Measurements from ENCODE around the gene DNAH12. TPM values are rescaled to one million over a fixed set of nuclear protein-coding genes. Genes with fewer than 3 reads are reported as not detected.

The DNAH12 gene
- total and polyA plus RNA-seq, 2 of the 13 experiments (the other 11 are each of a cell fraction or from before 2014, with no cell fraction given): 0.11 TPM

DNA sequence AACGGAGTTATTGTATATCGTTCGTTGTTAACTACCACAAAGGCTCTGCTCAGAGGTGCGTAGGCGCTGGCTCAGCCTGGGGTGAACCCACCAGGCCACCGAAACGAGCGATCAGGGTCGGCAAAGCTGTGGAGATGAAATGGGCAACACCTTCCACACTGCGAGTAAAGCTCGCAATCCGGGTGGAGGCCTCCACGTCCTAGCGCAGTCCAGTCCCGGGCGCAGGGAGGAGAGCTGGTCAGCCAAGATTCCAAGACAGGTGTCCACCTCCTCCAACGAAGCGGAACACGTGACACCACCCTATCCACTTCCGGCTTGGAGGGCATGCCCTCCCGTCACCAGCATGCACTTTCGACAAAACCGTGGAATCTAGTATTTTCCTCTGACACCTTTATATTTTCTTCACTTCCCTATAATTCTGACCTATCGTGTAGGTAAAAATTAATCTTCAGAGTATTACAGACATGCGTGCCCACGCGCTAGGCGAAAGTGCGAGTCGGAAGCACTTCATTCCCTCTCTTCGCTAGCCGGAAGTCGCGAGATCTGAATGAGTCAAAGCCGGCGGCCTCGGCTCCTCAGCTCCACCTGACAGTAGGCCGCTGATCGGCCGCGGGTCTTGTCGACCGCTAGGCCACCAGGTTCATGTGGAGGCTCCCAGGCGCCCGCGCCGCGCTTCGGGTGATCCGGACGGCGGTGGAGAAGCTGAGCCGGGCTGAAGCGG, 11.8 kb upstream of the DNAH12 start, which contains the start of gene PDE12 (continued):
- TF ChIP-seq, protein P1, sequence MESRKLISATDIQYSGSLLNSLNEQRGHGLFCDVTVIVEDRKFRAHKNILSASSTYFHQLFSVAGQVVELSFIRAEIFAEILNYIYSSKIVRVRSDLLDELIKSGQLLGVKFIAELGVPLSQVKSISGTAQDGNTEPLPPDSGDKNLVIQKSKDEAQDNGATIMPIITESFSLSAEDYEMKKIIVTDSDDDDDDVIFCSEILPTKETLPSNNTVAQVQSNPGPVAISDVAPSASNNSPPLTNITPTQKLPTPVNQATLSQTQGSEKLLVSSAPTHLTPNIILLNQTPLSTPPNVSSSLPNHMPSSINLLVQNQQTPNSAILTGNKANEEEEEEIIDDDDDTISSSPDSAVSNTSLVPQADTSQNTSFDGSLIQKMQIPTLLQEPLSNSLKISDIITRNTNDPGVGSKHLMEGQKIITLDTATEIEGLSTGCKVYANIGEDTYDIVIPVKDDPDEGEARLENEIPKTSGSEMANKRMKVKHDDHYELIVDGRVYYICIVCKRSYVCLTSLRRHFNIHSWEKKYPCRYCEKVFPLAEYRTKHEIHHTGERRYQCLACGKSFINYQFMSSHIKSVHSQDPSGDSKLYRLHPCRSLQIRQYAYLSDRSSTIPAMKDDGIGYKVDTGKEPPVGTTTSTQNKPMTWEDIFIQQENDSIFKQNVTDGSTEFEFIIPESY (CRISPR knock-in tag; IDR thresholded peaks at IDR 0.05): 0 out of 2 replicates have a peak, but pooled peaks have one; percentile 33
- TF ChIP-seq ZNF20 (CRISPR knock-in tag; IDR thresholded peaks at IDR 0.05): 0 out of 2 replicates have a peak, but pooled peaks have one; percentile 64
- TF ChIP-seq ZNF337 (CRISPR knock-in tag; IDR thresholded peaks at IDR 0.05; ENCODE audit: borderline replicate concordance, low read depth): no peak
- peak; percentile 91; the same call in 1 of the 2 replicates for TF ChIP-seq CBX5 (CRISPR knock-in tag; IDR thresholded peaks at IDR 0.05; ENCODE audit: borderline replicate concordance)
- TF ChIP-seq ZNF703 (CRISPR knock-in tag; IDR thresholded peaks at IDR 0.05; ENCODE audit: borderline replicate concordance): peak; percentile 74; the same call in 1 of the 2 replicates
- TF ChIP-seq, protein P2, sequence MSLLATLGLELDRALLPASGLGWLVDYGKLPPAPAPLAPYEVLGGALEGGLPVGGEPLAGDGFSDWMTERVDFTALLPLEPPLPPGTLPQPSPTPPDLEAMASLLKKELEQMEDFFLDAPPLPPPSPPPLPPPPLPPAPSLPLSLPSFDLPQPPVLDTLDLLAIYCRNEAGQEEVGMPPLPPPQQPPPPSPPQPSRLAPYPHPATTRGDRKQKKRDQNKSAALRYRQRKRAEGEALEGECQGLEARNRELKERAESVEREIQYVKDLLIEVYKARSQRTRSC (CRISPR knock-in tag; IDR thresholded peaks at IDR 0.05; ENCODE audit: low read depth): peak; percentile 58; the same call in 1 of the 2 replicates
- TF ChIP-seq ZNF83 (CRISPR knock-in tag; IDR thresholded peaks at IDR 0.05; ENCODE audit: borderline replicate concordance): peak; percentile 66
- no peak for TF ChIP-seq ZNF879 (CRISPR knock-in tag; IDR thresholded peaks at IDR 0.05)
- TF ChIP-seq ZNF3 (CRISPR knock-in tag; IDR thresholded peaks at IDR 0.05): peak; percentile 82
- TF ChIP-seq, protein P3, sequence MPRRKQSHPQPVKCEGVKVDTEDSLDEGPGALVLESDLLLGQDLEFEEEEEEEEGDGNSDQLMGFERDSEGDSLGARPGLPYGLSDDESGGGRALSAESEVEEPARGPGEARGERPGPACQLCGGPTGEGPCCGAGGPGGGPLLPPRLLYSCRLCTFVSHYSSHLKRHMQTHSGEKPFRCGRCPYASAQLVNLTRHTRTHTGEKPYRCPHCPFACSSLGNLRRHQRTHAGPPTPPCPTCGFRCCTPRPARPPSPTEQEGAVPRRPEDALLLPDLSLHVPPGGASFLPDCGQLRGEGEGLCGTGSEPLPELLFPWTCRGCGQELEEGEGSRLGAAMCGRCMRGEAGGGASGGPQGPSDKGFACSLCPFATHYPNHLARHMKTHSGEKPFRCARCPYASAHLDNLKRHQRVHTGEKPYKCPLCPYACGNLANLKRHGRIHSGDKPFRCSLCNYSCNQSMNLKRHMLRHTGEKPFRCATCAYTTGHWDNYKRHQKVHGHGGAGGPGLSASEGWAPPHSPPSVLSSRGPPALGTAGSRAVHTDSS (CRISPR knock-in tag; conservative IDR thresholded peaks at IDR 0.05): no peak
- TF ChIP-seq CEBPB (IDR thresholded peaks at IDR 0.05; ENCODE audit: borderline replicate concordance, low read depth, low read length): no peak
- TF ChIP-seq ZSCAN25 (CRISPR knock-in tag; IDR thresholded peaks at IDR 0.05): no peak; the same call in 1 of the 2 replicates
- no peak for TF ChIP-seq SSRP1 (CRISPR knock-in tag; IDR thresholded peaks at IDR 0.05)
- TF ChIP-seq, protein P4, sequence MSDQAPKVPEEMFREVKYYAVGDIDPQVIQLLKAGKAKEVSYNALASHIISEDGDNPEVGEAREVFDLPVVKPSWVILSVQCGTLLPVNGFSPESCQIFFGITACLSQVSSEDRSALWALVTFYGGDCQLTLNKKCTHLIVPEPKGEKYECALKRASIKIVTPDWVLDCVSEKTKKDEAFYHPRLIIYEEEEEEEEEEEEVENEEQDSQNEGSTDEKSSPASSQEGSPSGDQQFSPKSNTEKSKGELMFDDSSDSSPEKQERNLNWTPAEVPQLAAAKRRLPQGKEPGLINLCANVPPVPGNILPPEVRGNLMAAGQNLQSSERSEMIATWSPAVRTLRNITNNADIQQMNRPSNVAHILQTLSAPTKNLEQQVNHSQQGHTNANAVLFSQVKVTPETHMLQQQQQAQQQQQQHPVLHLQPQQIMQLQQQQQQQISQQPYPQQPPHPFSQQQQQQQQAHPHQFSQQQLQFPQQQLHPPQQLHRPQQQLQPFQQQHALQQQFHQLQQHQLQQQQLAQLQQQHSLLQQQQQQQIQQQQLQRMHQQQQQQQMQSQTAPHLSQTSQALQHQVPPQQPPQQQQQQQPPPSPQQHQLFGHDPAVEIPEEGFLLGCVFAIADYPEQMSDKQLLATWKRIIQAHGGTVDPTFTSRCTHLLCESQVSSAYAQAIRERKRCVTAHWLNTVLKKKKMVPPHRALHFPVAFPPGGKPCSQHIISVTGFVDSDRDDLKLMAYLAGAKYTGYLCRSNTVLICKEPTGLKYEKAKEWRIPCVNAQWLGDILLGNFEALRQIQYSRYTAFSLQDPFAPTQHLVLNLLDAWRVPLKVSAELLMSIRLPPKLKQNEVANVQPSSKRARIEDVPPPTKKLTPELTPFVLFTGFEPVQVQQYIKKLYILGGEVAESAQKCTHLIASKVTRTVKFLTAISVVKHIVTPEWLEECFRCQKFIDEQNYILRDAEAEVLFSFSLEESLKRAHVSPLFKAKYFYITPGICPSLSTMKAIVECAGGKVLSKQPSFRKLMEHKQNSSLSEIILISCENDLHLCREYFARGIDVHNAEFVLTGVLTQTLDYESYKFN (CRISPR knock-in tag; conservative IDR thresholded peaks at IDR 0.05): peak; percentile 34
- no peak for TF ChIP-seq ZNF678 (CRISPR knock-in tag; IDR thresholded peaks at IDR 0.05)
- peak; percentile 79; the same call in 1 of the 2 replicates for TF ChIP-seq TAF1 (CRISPR knock-in tag; IDR thresholded peaks at IDR 0.05)
- TF ChIP-seq PRMT3 (CRISPR knock-in tag; IDR thresholded peaks at IDR 0.05; ENCODE audit: borderline replicate concordance, low read depth): no peak
- no peak for TF ChIP-seq ZNF382 (CRISPR knock-in tag; IDR thresholded peaks at IDR 0.05; ENCODE audit: borderline replicate concordance)
- TF ChIP-seq, protein P5, sequence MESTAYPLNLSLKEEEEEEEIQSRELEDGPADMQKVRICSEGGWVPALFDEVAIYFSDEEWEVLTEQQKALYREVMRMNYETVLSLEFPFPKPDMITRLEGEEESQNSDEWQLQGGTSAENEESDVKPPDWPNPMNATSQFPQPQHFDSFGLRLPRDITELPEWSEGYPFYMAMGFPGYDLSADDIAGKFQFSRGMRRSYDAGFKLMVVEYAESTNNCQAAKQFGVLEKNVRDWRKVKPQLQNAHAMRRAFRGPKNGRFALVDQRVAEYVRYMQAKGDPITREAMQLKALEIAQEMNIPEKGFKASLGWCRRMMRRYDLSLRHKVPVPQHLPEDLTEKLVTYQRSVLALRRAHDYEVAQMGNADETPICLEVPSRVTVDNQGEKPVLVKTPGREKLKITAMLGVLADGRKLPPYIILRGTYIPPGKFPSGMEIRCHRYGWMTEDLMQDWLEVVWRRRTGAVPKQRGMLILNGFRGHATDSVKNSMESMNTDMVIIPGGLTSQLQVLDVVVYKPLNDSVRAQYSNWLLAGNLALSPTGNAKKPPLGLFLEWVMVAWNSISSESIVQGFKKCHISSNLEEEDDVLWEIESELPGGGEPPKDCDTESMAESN (CRISPR knock-in tag; conservative IDR thresholded peaks at IDR 0.05): peak; percentile 79

All from HepG2 (cell line).